ENCODE results near the gene CFAP20DC.

GRCh38 chr3:58693940-58694850 lies 355.6 kb downstream of the CFAP20DC start:
- TF ChIP-seq SP1 (IDR thresholded peaks at IDR 0.05) (no peak), LEF1 (IDR thresholded peaks at IDR 0.05; ENCODE audit: borderline replicate concordance) (no peak), FOXK2 (IDR thresholded peaks at IDR 0.05) (no peak), SUZ12 (IDR thresholded peaks at IDR 0.05) (no peak), ARNT (IDR thresholded peaks at IDR 0.05) (no peak)
